ENCODE data around the gene FAM219B.

The FAM219B gene, protein sequence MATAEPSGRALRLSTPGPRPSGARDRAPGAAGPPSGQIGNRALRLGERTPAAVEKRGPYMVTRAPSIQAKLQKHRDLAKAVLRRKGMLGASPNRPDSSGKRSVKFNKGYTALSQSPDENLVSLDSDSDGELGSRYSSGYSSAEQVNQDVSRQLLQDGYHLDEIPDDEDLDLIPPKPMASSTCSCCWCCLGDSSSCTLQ

DNA sequence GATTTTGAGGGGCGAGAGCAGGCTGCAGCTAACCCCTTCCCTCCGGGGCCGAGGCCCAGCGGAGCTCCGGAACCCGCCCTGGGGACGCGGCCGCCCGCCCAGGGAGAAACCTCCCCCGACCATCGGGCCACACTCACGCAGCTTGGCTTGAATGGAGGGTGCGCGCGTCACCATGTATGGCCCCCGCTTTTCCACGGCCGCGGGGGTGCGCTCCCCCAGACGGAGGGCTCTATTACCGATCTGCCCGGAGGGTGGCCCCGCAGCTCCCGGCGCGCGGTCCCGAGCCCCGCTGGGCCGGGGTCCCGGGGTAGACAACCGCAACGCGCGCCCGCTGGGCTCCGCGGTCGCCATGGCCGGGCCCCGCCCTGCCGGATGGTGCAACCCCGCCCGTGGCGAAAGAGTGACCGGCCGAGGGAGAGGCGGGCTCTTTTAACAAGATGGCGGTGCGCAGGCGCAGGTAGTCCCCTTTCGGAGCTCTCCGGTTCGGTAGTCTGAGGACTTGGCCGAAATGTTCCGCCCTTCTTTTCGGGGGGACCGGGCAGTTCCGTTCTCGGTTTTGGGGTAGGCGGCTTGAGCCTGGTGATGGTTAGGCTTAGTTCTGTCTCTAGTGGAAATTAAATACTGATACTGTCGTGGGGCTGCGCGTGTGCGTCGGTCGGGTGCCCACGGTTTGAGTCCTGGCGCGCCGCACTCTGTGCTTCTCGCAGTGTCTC, at the start of gene FAM219B:
Gene FAM219B, minus strand, starts transcription at position 402 of the 713 bp plus-strand sequence. Its CDS starts 51 bp downstream, at position 351.
- peaks cover 3% of the 10 kb centered on the region for H3K27me3 Mint-ChIP-seq (ENCODE audit: low read depth)
- no peaks in the 10 kb centered on the region for H3K9me3 Mint-ChIP-seq
- peak within 1 kb of the TSS; percentile 94 to 98 (median 94) for H3K4me3 Mint-ChIP-seq
- H3K27ac Mint-ChIP-seq: peak within 1 kb of the TSS; percentile 96 to 98 (median 97)
- H3K4me1 Mint-ChIP-seq: peaks cover 23% of the 10 kb centered on the region
- peaks cover 45% of the 10 kb centered on the region for H3K36me3 Mint-ChIP-seq (ENCODE audit: low read depth)
- TF ChIP-seq CTCF (IDR thresholded peaks at IDR 0.05; ENCODE audit: unreplicated experiment in 3 of 3): no peak

DNA sequence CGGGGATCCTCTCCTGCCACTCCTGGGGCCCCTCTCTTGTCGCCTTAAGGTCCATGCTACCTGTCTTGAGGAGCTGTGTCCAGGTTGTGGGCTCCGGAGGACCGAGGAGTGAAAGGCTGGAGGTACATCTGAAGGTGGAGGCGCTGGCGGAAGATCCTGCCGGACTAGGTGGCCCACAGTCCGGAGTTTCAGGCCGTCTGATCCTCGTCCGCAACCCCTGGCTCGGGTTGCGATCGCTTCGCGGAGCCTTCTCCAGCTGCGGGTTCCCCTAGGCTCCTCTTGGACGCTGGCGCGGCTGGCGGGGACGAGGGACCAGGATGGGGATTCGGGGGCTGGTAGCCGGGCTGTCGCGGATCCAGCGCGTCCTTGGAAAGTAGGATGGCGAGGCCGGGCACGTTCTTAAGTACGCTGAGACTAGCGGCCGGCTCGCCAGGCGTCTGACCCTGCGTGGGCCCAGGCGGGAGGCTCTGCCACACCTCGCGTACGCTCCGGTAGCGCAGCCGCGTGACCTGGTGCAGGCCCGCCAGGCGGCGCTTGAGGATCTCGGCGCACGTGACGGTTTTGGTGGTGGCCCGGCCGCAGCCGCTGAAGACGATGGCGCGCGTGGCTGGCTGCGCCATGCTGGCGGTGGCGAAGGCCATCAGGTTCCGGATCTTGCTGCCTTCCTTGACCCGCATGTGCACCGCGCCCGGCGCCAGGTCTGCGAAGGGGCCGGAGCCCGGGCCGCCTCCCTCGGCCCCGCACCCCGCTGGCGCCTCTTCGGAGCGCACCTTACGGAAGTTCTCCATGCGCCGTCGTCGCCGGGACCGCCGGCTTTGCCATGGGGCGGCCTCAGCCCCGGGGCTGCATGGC, 49.4 kb upstream of the FAM219B start:
- Mint-ChIP-seq H3K4me1 (peaks cover 13% of the 10 kb centered on the region), H3K27me3 (ENCODE audit: low read depth) (peaks cover 69% of the 10 kb centered on the region), H3K36me3 (ENCODE audit: low read depth) (no peaks in the 10 kb centered on the region), H3K4me3 (peak overlapping the region; percentile 67 to 86 (median 83)), H3K9me3 (no peaks in the 10 kb centered on the region), H3K27ac (peak overlapping the region in 2 of 3 experiments; percentile 75 to 90)
- peak; percentile 39 to 59 (median 44) for TF ChIP-seq CTCF (IDR thresholded peaks at IDR 0.05; ENCODE audit: unreplicated experiment in 3 of 3)

DNA sequence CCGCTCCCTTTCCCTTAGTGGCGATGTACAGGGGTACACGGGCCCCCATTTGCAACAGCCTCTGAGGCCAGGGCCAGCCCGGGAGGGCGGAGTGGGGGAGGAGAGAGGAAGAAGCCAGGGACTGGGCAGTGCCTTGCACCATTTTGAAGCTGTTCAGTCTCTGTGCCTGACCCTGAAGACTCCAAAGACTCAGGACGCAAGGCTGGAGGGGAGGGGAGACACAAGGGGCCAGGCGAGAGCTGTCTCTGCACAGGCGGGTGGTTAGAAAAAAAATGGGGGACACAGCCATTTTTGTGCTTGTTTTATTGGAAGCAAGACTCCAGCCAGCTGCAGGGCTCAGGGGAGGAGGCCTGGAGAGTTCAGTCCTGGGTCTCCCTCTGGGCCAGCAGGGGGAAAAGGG, 48.4 kb upstream of the FAM219B start:
- H3K4me3 Mint-ChIP-seq: peak overlapping the region; percentile 67 to 86 (median 83)
- H3K9me3 Mint-ChIP-seq: no peaks in the 10 kb centered on the region
- H3K4me1 Mint-ChIP-seq: peaks cover 19% of the 10 kb centered on the region
- H3K27me3 Mint-ChIP-seq (ENCODE audit: low read depth): peaks cover 60% of the 10 kb centered on the region
- no peaks in the 10 kb centered on the region for H3K36me3 Mint-ChIP-seq (ENCODE audit: low read depth)
- H3K27ac Mint-ChIP-seq: peak overlapping the region; percentile 75 to 90 (median 76)
- no peak for TF ChIP-seq CTCF (IDR thresholded peaks at IDR 0.05; ENCODE audit: unreplicated experiment in 3 of 3)

DNA sequence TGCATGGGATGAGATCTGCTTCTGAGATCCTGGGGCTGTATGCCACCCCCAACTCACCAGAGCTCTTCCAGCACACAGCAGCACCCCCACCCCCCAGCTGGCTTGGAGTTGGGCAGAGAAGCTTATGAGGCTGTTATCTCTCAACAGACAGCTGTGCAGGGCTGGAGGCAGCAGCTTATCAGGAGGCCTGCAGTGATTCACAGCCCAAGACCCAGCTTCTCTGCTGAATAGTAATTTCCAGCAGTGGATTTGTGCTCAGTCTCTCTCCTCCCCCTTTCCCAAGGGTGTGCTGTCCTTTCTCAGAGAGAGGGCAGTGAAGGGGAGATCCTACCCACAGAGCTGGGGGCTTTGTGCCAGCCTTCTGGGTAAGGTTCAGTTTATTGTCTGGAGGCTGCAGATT, 47.9 kb upstream of the FAM219B start:
- TF ChIP-seq CTCF (IDR thresholded peaks at IDR 0.05; ENCODE audit: unreplicated experiment in 3 of 3): no peak

DNA sequence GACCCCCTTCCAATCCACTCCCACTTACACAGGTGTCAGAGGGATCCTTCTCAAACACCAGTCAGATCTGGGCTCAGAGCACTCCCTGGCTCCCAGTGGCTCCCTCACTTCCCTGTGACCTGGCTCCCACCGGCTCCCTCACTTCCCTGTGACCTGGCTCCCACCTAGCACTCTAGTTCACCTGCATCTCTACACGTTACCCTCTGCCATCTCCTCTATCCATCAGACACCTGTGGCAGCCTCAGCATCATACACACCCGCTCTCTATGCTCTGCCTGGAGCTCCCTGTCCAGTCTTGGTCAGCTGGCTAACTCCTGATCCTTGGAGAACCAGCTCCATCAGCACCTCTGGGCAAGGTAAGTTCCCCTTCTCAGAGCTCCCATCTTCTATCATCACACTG, 44.4 kb upstream of the FAM219B start:
- no peak overlapping the region for H3K4me3 Mint-ChIP-seq
- no peak overlapping the region for H3K27ac Mint-ChIP-seq
- H3K27me3 Mint-ChIP-seq (ENCODE audit: low read depth): peaks cover 24% of the 10 kb centered on the region
- TF ChIP-seq CTCF (IDR thresholded peaks at IDR 0.05; ENCODE audit: unreplicated experiment in 3 of 3): no peak
- H3K36me3 Mint-ChIP-seq (ENCODE audit: low read depth): no peaks in the 10 kb centered on the region
- H3K4me1 Mint-ChIP-seq: peaks cover 6% of the 10 kb centered on the region
- no peaks in the 10 kb centered on the region for H3K9me3 Mint-ChIP-seq

More for the DNA sequence above, 47.9 kb upstream of the FAM219B start:
- no peaks in the 10 kb centered on the region for H3K9me3 Mint-ChIP-seq
- peaks cover 17% of the 10 kb centered on the region for H3K4me1 Mint-ChIP-seq
- peak overlapping the region; percentile 67 to 86 (median 83) for H3K4me3 Mint-ChIP-seq
- peaks cover 55% of the 10 kb centered on the region for H3K27me3 Mint-ChIP-seq (ENCODE audit: low read depth)
- H3K27ac Mint-ChIP-seq: peak overlapping the region; percentile 75 to 90 (median 76)
- no peaks in the 10 kb centered on the region for H3K36me3 Mint-ChIP-seq (ENCODE audit: low read depth)
